Dendritic cell treated with granulocyte-macrophage colony-stimulating factor and Interleukin-4, amounts not matched to agents 40 ng/mL and 50 ng/mL, for 4 days (primary cell): ENCODE measurements around the gene ZNF276.
A peak's percentile ranks its signal among the peaks of the same experiment; 100 is the strongest.

Experiments used
- H3K27ac Mint-ChIP-seq: one replicate; pipeline ENCODE4 v1.8.0; 2022; ENCODE audit warnings: mild to moderate bottlenecking, mixed read lengths
- H3K27me3 Mint-ChIP-seq: one replicate; pipeline ENCODE4 v1.8.0; 2022; ENCODE audit warnings: mild to moderate bottlenecking, mixed read lengths
- H3K36me3 Mint-ChIP-seq: one replicate; pipeline ENCODE4 v1.8.0; 2022; ENCODE audit warnings: low read depth, mixed read lengths
- H3K4me1 Mint-ChIP-seq: one replicate; pipeline ENCODE4 v1.8.0; 2022; ENCODE audit warnings: low read depth, mixed read lengths
- H3K4me3 Mint-ChIP-seq: one replicate; pipeline ENCODE4 v1.8.0; 2022; ENCODE audit warnings: mild to moderate bottlenecking, moderate library complexity, mixed read lengths
- H3K9me3 Mint-ChIP-seq: one replicate; pipeline ENCODE4 v1.8.0; 2022; ENCODE audit warnings: mixed read lengths
- intact Hi-C: fragments of 100-400 bp; cut with micrococcal nuclease; formaldehyde crosslinking; loops from one replicate; pipeline ENCODE4 v1.15.0; 2022

ZNF276 gene

DNA sequence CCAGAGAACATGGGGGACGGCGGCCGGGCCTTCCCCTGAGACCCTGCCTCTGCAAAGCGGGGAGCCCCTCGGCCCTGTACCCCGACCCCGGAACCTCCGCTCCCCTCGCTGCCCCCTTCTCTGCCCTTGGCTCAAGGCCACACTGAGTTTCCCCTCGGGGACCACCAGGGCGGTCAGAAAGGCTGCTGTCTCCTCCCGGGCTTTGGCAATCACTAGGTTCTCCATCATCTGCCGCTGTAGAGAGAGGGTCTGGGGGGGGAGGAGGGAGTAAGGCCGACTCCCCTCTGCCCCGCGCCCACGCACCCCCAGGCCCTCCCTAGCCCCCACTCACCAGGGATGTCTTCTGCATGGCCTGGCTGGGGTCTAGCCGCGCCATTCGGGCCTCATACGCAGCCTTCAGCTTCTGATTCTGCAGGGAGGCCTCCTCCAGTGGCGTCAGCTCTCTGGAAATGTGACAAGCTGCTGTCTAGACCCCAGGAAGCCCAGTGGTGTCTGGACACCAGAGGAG, 9.0 kb upstream of the ZNF276 start:
- peaks cover 65% of the 10 kb centered on the region for H3K36me3 Mint-ChIP-seq
- intact Hi-C loops = no loop called here
- H3K9me3 Mint-ChIP-seq = no peaks in the 10 kb centered on the region
- H3K27ac Mint-ChIP-seq = no peak overlapping the region
- peaks cover 39% of the 10 kb centered on the region for H3K4me1 Mint-ChIP-seq
- peaks cover 13% of the 10 kb centered on the region for H3K27me3 Mint-ChIP-seq
- peak overlapping the region; percentile 64 for H3K4me3 Mint-ChIP-seq

DNA sequence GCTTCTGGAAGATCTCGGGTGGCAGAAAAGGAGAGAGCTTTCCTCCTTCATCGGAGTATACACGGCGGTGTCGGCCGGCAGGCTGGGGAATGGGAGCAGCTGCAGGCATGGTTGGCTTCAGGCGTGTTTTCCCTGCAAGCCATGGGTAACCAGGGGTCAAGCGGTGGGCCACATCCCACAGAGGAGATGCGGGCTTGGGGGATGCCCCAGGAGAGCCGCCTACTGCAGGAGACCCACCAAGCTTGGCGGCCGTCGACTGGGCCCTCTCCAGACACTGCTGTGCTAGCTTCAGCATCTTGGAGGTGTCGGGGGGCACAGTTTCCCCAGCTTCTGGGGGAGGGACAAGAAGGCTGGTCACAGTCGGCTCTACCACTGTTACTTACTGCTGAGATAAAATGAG, 4.8 kb upstream of the ZNF276 start:
- no peaks in the 10 kb centered on the region for H3K9me3 Mint-ChIP-seq
- H3K27ac Mint-ChIP-seq = no peak overlapping the region
- peaks cover 13% of the 10 kb centered on the region for H3K27me3 Mint-ChIP-seq
- peaks cover 42% of the 10 kb centered on the region for H3K36me3 Mint-ChIP-seq
- peaks cover 48% of the 10 kb centered on the region for H3K4me1 Mint-ChIP-seq
- intact Hi-C loops = no loop called here
- H3K4me3 Mint-ChIP-seq = no peak overlapping the region

DNA sequence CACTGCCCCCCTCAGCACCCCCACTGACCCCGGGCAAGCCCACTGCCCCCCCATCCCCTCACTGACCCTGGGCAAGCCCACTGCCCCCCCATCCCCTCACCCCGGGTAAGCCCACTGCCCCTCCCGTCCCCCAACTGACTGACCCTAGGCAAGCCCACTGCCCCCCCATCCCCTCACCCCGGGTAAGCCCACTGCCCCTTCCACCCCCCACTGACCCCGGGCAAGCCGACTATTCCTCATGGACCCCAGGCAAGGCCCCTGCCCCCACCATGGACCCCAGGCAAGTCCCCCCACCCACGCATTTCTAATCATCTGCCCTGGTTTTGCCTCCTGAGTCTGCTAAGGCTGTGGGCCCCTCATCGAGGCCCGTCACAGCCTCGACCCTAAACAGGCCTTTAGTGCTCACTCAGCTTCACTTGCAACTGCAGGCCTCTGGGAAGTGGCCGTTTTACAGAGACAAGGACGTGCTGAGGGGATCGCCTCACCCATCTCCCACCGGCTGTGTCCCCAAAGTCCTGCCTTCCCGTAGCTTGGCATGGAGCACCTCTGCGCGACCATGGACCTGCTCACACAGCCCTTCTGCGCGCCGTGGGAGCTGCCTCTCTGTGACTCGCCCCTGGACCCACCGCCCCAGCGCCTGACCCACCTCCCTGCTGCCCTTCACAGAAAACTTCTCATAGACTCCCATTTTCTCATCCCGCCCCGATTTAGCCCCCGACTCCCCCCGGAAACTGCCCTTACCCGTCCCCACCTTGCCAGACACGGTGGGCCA, 4.2 kb upstream of the ZNF276 start:
- Mint-ChIP-seq H3K27ac (peak overlapping the region; percentile 91), H3K36me3 (peaks cover 42% of the 10 kb centered on the region), H3K27me3 (peaks cover 11% of the 10 kb centered on the region), H3K4me3 (peak overlapping the region; percentile 18), H3K9me3 (no peaks in the 10 kb centered on the region), H3K4me1 (peaks cover 46% of the 10 kb centered on the region)
- intact Hi-C loops = no loop called here

GRCh38 chr16:89717688-89718505, 3.4 kb upstream of the ZNF276 start:
- H3K27me3 Mint-ChIP-seq = peaks cover 3% of the 10 kb centered on the region
- H3K4me1 Mint-ChIP-seq = peaks cover 47% of the 10 kb centered on the region
- peak overlapping the region; percentile 2 for H3K4me3 Mint-ChIP-seq
- no peaks in the 10 kb centered on the region for H3K9me3 Mint-ChIP-seq
- peak overlapping the region; percentile 91 for H3K27ac Mint-ChIP-seq
- peaks cover 50% of the 10 kb centered on the region for H3K36me3 Mint-ChIP-seq
- intact Hi-C loops = no loop called here

- H3K27ac Mint-ChIP-seq = peak overlapping the region; percentile 91
- H3K27me3 Mint-ChIP-seq = no peaks in the 10 kb centered on the region
- peaks cover 59% of the 10 kb centered on the region for H3K4me1 Mint-ChIP-seq
- no peaks in the 10 kb centered on the region for H3K9me3 Mint-ChIP-seq
- peak overlapping the region; percentile 80 for H3K4me3 Mint-ChIP-seq
- intact Hi-C loops = no loop called here
- H3K36me3 Mint-ChIP-seq = peaks cover 63% of the 10 kb centered on the region
Measured at GRCh38 chr16:89720551-89720812, 855 bp upstream of the ZNF276 start.

DNA sequence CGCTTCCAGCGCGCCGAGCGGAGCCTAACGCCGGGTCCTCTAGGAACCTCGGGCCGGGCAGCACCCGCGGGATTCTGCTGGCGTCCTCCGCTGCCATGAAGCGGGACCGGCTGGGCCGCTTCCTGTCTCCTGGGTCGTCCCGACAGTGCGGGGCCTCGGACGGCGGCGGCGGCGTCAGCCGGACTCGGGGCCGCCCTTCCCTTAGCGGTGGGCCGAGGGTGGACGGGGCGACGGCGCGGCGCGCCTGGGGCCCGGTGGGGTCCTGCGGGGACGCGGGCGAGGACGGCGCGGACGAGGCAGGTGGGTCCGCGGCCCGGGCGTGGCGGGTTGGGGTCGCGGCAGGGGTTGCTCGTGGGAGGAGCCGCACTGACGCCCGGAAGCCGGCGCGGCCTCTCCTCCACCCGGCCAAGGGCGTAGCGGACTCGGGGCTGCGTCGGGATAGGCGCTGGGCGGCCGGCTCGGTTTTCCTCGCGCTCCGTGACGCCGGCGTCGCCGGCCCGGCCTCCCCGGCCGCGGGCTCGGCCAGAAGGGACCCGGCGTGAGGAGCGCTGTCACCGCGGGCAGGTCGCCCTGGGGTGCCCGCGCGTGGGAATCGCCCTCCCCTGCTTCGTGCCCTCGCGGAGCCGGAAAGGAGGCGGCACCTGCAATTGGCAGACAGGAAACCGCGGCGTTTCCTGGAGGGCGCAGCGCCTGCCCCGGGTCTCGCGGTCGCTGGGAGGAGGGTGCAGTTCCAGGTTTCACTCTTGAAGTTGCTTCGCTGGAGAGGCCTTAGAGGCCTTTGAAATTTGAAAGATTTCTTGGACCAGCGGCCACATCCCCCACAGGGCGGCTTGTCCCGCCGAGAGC, 432 bp downstream of the ZNF276 start:
- peak overlapping the region; percentile 91 for H3K27ac Mint-ChIP-seq
- intact Hi-C loops = no loop called here

DNA sequence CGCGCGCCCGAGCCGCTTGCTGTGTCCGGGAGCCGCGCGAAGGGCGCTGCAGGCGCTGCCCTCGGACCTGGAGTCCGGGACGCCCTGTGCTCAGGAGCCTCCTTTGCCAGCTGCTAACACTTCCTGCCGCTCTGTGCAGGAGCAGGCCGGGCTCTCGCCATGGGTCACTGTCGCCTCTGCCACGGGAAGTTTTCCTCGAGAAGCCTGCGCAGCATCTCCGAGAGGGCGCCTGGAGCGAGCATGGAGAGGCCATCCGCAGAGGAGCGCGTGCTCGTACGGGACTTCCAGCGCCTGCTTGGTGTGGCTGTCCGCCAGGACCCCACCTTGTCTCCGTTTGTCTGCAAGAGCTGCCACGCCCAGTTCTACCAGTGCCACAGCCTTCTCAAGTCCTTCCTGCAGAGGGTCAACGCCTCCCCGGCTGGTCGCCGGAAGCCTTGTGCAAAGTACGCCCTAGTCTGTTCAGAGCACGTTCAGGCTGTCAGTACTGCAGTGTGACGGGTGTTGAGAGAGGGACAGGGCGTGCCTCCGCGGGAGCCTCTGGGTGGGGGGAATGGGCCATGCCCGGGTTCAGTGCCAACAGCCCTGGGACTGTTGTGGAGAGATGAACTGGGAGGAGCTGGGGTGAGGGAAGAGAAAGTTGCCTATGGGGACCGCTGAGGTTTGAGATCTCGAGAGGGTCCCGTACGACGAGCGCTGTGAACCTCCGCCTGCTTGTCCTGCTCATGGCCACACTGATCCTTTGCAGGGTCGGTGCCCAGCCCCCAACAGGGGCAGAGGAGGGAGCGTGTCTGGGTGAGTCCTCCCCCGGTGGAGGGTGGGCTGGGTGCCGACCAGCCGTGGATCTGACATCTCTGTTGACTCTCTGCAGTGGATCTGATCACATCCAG, 1.3 kb downstream of the ZNF276 start:
- H3K27ac Mint-ChIP-seq = peak overlapping the region; percentile 91
- H3K9me3 Mint-ChIP-seq = no peaks in the 10 kb centered on the region
- H3K4me1 Mint-ChIP-seq = peaks cover 46% of the 10 kb centered on the region
- H3K4me3 Mint-ChIP-seq = peak overlapping the region; percentile 80
- intact Hi-C loops = no loop called here
- peaks cover 66% of the 10 kb centered on the region for H3K36me3 Mint-ChIP-seq
- H3K27me3 Mint-ChIP-seq = no peaks in the 10 kb centered on the region

More for the DNA sequence above, 432 bp downstream of the ZNF276 start:
- peaks cover 54% of the 10 kb centered on the region for H3K4me1 Mint-ChIP-seq
- peaks cover 66% of the 10 kb centered on the region for H3K36me3 Mint-ChIP-seq
- H3K9me3 Mint-ChIP-seq = no peaks in the 10 kb centered on the region
- H3K4me3 Mint-ChIP-seq = peak overlapping the region; percentile 80
- H3K27me3 Mint-ChIP-seq = no peaks in the 10 kb centered on the region

DNA sequence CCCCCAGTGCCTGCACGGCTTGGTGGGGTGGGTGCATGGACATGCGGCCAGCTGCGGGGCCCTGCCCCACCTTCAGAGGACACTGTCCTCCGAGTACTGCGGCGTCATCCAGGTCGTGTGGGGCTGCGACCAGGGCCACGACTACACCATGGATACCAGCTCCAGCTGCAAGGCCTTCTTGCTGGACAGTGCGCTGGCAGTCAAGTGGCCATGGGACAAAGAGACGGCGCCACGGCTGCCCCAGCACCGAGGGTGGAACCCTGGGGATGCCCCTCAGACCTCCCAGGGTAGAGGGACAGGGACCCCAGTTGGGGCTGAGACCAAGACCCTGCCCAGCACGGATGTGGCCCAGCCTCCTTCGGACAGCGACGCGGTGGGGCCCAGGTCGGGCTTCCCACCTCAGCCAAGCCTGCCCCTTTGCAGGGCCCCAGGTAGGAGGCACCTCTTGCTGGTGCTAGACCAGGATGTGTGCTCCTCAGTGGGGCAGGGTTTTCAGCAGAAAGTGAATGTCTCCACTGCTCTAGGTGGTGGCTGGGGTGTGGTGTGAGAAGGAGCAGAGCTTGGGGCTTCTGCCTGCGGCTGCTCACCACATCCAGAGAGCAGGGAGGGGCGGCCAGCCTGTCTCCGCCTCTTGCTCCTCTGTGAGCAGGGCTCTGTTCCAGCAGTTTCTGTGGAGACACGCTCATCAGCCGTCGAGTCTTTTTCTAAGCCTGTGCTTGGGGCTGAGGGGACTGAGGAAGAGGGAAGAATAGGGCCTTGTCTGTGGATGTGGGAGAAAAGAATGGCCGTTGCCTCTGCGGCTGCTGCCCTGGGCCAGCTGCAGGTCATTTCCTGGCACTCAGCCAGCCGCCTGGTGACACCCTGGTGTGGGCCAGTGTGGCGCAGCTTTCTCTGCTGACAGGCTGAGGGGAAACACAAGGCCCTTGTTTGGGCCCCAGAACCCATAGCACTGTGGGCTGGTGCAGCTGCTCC, 2.2 kb downstream of the ZNF276 start:
- Mint-ChIP-seq H3K36me3 (peaks cover 66% of the 10 kb centered on the region), H3K4me1 (peaks cover 37% of the 10 kb centered on the region), H3K27me3 (no peaks in the 10 kb centered on the region)

GRCh38 chr16:89727406-89728120, 6.2 kb downstream of the ZNF276 start:
- no peaks in the 10 kb centered on the region for H3K27me3 Mint-ChIP-seq
- peaks cover 100% of the 10 kb centered on the region for H3K36me3 Mint-ChIP-seq
- H3K9me3 Mint-ChIP-seq = no peaks in the 10 kb centered on the region
- no peak overlapping the region for H3K27ac Mint-ChIP-seq
- intact Hi-C loops = no loop called here
- H3K4me3 Mint-ChIP-seq = no peak overlapping the region
- peaks cover 18% of the 10 kb centered on the region for H3K4me1 Mint-ChIP-seq

More for the DNA sequence above, 2.2 kb downstream of the ZNF276 start:
- peak overlapping the region; percentile 80 for H3K4me3 Mint-ChIP-seq
- intact Hi-C loops = no loop called here
- peak overlapping the region; percentile 91 for H3K27ac Mint-ChIP-seq
- H3K9me3 Mint-ChIP-seq = no peaks in the 10 kb centered on the region

- peaks cover 6% of the 10 kb centered on the region for H3K4me1 Mint-ChIP-seq
- H3K27me3 Mint-ChIP-seq = no peaks in the 10 kb centered on the region
- peaks cover 100% of the 10 kb centered on the region for H3K36me3 Mint-ChIP-seq
- H3K27ac Mint-ChIP-seq = no peak overlapping the region
- H3K9me3 Mint-ChIP-seq = no peaks in the 10 kb centered on the region
- intact Hi-C loops = no loop called here
- no peak overlapping the region for H3K4me3 Mint-ChIP-seq
Measured at GRCh38 chr16:89729293-89729692, 8.0 kb downstream of the ZNF276 start.

GRCh38 chr16:89729863-89730593, 8.7 kb downstream of the ZNF276 start:
- Mint-ChIP-seq H3K4me1 (peaks cover 6% of the 10 kb centered on the region), H3K36me3 (peaks cover 100% of the 10 kb centered on the region), H3K27ac (no peak overlapping the region), H3K27me3 (no peaks in the 10 kb centered on the region), H3K9me3 (no peaks in the 10 kb centered on the region), H3K4me3 (no peak overlapping the region)
- intact Hi-C loops = no loop called here
